PC-9 (cell line): ENCODE results near the gene NCAM2.

Experiments used
- CTCF ChIP-seq: fragments of 200-600 bp; sonication (generic); conservative IDR thresholded peaks from 2 replicates; pipeline ENCODE4 v1.6.1; 2017; ENCODE audit warnings: mixed run types, antibody characterized with exemption, mild to moderate bottlenecking, moderate library complexity
- EZH2 ChIP-seq: fragments of 200-600 bp; sonication (generic); IDR thresholded peaks from 2 replicates; pipeline ENCODE4 v1.8.0; 2017; ENCODE audit warnings: antibody characterized with exemption, low read depth

- TF ChIP-seq CTCF (no peak), EZH2 (no peak)
These were observed 369.4 kb downstream of the NCAM2 start for GRCh38 chr21:21367583-21367982.
